Caco-2 (cell line): ENCODE data around the gene FAM43A. TPM values are rescaled to one million over a fixed set of nuclear protein-coding genes. Genes with fewer than 3 reads are reported as not detected.

Source experiments
- BruUV-seq: library from RNA; stranded (reverse); fragments of 400-500 nt; replicated peaks from 2 replicates; lab custom pipeline; 2021; lab: Mats Ljungman, UMichigan
- CTCF ChIA-PET: fragments of 300-600 bp; sonication (Branson Sonifier 250); formaldehyde crosslinking; loops from one replicate; lab custom pipeline; 2022; ENCODE audit warnings: antibody characterized with exemption; lab: Charles Lee
- POLR2A ChIA-PET: fragments of 300-600 bp; sonication (Branson Sonifier 250); formaldehyde crosslinking; loops from one replicate; lab custom pipeline; 2022; ENCODE audit warnings: antibody characterized with exemption; lab: Charles Lee
- DNase-seq, 2 experiments: peaks; one replicate each; pipeline versions ENCODE4 v3.0.0 to v3.0.0-alpha.2; 2020 to 2022
- H3K27me3 ChIP-seq: replicated peaks from 2 replicates; pipeline ENCODE4 v1.6.0; 2011; ENCODE audit warnings: low read length; ENCODE audit not compliant: control insufficient read depth, insufficient read depth
- H3K36me3 ChIP-seq: 2 replicates; pipeline ENCODE4 v1.5.1; 2011; ENCODE audit warnings: low read length; ENCODE audit not compliant: control insufficient read depth, insufficient read depth
- H3K4me1 ChIP-seq: fragments of 250-450 bp; sonication (Bioruptor Pico); 2 replicates; pipeline ENCODE4 v1.5.1; 2020; ENCODE audit warnings: mild to moderate bottlenecking
- H3K4me3 ChIP-seq: 2 replicates; pipeline ENCODE4 v1.5.1; 2011; ENCODE audit warnings: low read depth, mild to moderate bottlenecking, control low read depth, low read length
- H3K9me3 ChIP-seq: fragments of 250-450 bp; sonication (Bioruptor Pico); 2 replicates; pipeline ENCODE4 v1.5.1; 2020; ENCODE audit warnings: mild to moderate bottlenecking, moderate library complexity
- H3K27ac Mint-ChIP-seq: one replicate; pipeline ENCODE4 v1.8.0; 2022; ENCODE audit warnings: mixed read lengths; ENCODE audit not compliant: unreplicated experiment
- H3K27me3 Mint-ChIP-seq: one replicate; pipeline ENCODE4 v1.8.0; 2022; ENCODE audit warnings: mixed read lengths; ENCODE audit not compliant: insufficient read depth, unreplicated experiment
- H3K36me3 Mint-ChIP-seq: one replicate; pipeline ENCODE4 v1.8.0; 2022; ENCODE audit warnings: mild to moderate bottlenecking, mixed read lengths; ENCODE audit not compliant: insufficient read depth, unreplicated experiment
- H3K4me1 Mint-ChIP-seq: one replicate; pipeline ENCODE4 v1.8.0; 2022; ENCODE audit warnings: low read depth, mixed read lengths; ENCODE audit not compliant: unreplicated experiment
- H3K4me3 Mint-ChIP-seq: one replicate; pipeline ENCODE4 v1.8.0; 2022; ENCODE audit warnings: mild to moderate bottlenecking, moderate library complexity, mixed read lengths; ENCODE audit not compliant: unreplicated experiment
- H3K9me3 Mint-ChIP-seq: one replicate; pipeline ENCODE4 v1.8.0; 2022; ENCODE audit warnings: mixed read lengths; ENCODE audit not compliant: unreplicated experiment
- CTCF ChIP-seq, 2 experiments: fragments of 200-600 bp in 1 of 2; IDR thresholded peaks; 1 replicate in 1 of 2; 2 replicates in 1 of 2; pipeline versions ENCODE4 v1.5.1 to v1.8.0; 2011 to 2022; ENCODE audit warnings: antibody characterized with exemption in 1 of 2, control low read depth in 1 of 2, inconsistent platforms in 1 of 2, low read depth in 1 of 2, low read length in 1 of 2, mild to moderate bottlenecking in 1 of 2, moderate library complexity in 1 of 2; ENCODE audit not compliant: insufficient read depth in 1 of 2, severe bottlenecking in 1 of 2, unreplicated experiment in 1 of 2
- intact Hi-C: fragments of 100-400 bp; cut with micrococcal nuclease; formaldehyde crosslinking; loops from one replicate; pipeline ENCODE4 v1.10.0; 2022; ENCODE audit not compliant: unreplicated experiment
- total RNA-seq: library from RNA; stranded (reverse); gene quantifications from 2 replicates; pipeline ENCODE4 v1.2.3, GENCODE V29; 2022

Gene FAM43A
- total RNA-seq, 1 experiment from 2014 or later, result 3.5 TPM

DNA sequence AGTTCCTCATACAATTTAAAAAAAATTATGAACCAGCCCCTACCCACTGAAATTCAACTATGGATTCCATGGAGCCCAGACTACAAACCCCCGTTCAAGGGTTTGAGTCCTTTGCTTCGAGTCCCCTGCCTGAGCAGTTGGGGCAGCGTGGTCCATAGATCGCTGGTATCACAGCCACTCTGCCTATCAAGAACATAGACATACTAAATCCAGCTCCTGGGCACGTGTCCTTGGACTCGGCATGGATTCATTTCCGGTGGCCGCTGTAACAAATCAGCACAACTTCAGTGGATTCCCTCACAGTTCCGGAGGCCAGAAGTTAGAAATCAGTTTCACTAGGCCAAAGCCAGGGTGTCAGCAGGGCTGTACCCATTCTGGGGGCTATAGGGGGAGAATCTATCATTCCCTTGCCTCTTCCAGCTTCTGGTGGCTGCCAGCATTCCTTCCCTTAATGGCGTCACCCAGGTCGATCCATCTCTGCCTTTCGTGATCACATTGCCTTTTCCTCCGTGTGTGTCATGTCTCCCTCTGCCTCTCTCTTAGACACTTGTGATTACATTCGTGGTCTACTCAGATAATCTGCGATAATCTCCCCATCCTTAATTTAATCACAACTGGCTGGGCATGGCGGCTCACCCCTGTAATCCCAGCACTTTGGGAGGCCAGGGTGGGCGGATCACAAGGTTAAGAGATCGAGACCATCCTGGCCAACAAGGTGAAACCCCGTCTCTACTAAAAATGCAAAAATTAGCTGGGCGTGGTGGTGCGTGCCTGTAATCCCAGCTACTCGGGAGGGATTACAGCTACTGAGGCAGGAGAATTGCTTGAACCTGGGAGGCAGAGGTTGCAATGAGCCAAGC, 47.9 kb upstream of the FAM43A start:
- H3K36me3 Mint-ChIP-seq, result peaks cover 19% of the 10 kb centered on the region
- Histone ChIP-seq H3K36me3 (no peaks in the 10 kb centered on the region; the same call in none of the 2 replicates), H3K9me3 (no peaks in the 10 kb centered on the region), H3K27me3 (no peaks in the 10 kb centered on the region), H3K4me1 (no peaks in the 10 kb centered on the region), H3K4me3 (no peak overlapping the region)
- no TSS peak for BruUV-seq
- no peaks in the 10 kb centered on the region for H3K9me3 Mint-ChIP-seq
- H3K4me3 Mint-ChIP-seq, result no peak overlapping the region
- H3K27ac Mint-ChIP-seq, result no peak overlapping the region
- no peaks in the 10 kb centered on the region for H3K27me3 Mint-ChIP-seq
- H3K4me1 Mint-ChIP-seq, result no peaks in the 10 kb centered on the region
- POLR2A ChIA-PET, result no interaction called here
- CTCF ChIA-PET, result interaction anchor here (1.4 kb wide), 1 partner anchor 43 kb away, joined by 4 read pairs; no protein-coding TSS in a partner anchor
- intact Hi-C loops, result no loop called here
- TF ChIP-seq CTCF (IDR thresholded peaks at IDR 0.05; ENCODE audit: insufficient read depth in 1 of 2, low read depth in 1 of 2, low read length in 1 of 2, severe bottlenecking in 1 of 2, unreplicated experiment in 1 of 2), result no peak
- DNase-seq, result no peak

DNA sequence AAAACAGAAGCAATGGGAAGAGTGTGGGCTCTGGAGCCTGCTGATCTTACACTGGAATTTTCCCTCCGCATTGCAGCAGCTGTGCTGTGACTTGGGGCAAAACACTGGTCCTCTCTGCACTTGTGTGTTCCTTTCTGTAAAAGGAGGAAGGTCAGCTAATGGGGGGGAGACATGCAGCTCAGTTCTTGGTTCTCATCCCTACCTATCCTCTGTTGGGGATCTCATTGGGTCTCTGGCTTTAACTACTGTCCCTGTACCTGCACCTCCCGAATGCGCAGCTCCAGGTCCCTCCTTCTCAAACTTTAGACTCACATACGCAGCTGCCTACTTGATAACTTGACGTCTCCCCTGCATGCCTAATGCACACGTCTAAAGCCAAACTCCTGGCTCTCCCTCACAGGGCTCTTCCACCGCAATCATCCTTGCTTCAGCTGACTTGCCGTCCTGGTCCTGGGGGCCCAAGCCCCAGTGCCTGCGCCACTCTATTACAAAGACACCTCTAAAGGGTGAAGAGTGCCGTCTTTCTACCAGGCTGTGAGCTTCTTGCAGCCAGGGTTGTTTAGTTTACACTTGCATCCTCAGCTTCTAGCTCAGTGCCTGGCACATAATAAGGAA, 46.6 kb upstream of the FAM43A start:
- DNase-seq, result no peak
- H3K9me3 ChIP-seq, result no peaks in the 10 kb centered on the region
- no TSS peak for BruUV-seq

More for the DNA sequence above, 46.6 kb upstream of the FAM43A start:
- H3K27me3 ChIP-seq, result no peaks in the 10 kb centered on the region
- no peaks in the 10 kb centered on the region for H3K4me1 Mint-ChIP-seq
- no peak for TF ChIP-seq CTCF (IDR thresholded peaks at IDR 0.05; ENCODE audit: insufficient read depth in 1 of 2, low read depth in 1 of 2, low read length in 1 of 2, severe bottlenecking in 1 of 2, unreplicated experiment in 1 of 2)
- H3K36me3 ChIP-seq, result no peaks in the 10 kb centered on the region; the same call in none of the 2 replicates
- H3K4me3 Mint-ChIP-seq, result no peak overlapping the region
- no peak overlapping the region for H3K27ac Mint-ChIP-seq
- no peak overlapping the region for H3K4me3 ChIP-seq
- POLR2A ChIA-PET, result interaction anchor here (0.6 kb wide), 1 partner anchor 72 kb away, joined by 5 read pairs; no protein-coding TSS in a partner anchor
- peaks cover 20% of the 10 kb centered on the region for H3K36me3 Mint-ChIP-seq
- CTCF ChIA-PET, result interaction anchor here (0.7 to 1.4 kb wide), 2 partner anchors 35 to 45 kb away, joined by 4 to 5 read pairs; no protein-coding TSS in a partner anchor
- H3K4me1 ChIP-seq, result no peaks in the 10 kb centered on the region
- H3K9me3 Mint-ChIP-seq, result no peaks in the 10 kb centered on the region
- intact Hi-C loops, result no loop called here
- H3K27me3 Mint-ChIP-seq, result no peaks in the 10 kb centered on the region
